ENCODE results near the gene FHIT.
A peak's percentile ranks its signal among the peaks of the same experiment; 100 is the strongest.

Gene FHIT

DNA sequence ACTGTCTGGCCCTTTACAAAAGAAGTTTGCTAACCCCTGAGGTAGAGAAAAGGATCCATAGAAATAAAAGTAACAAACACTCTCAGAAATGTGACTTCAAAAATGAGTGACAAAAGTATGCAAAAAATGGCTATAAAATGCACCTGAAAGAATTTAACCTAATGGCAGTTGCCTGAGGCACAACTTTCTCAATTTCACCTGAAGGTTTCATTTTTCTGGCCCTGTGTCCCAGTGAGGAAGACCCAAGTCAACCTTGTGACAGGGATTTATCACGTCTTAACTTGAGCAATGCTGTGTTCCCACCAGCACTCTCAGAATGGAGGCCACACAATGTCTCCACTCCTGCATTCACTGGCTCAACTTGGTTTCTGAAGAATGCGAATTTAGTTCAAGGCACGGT is 83.0 kb downstream of the FHIT start:
- no peak for DNase-seq

DNA sequence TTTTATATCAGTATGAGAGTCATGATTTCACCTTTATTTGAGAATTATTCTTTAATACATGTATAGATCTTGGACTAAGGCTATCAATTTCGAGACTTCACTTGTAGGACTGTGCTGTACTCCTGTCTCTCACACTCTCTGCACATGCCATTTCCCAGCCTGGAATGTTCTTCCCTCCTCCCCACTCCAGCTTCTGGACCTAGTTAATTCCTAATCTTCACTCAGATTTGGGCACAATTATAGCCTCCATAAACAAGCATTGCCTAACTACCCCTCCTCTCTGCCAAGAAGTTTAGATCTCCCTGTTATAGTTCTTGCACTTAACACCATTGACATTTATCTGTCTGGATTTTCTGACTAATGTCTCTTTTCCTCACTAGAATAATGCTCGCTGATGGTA is 88.3 kb downstream of the FHIT start:
- DNase-seq = no peak

DNA sequence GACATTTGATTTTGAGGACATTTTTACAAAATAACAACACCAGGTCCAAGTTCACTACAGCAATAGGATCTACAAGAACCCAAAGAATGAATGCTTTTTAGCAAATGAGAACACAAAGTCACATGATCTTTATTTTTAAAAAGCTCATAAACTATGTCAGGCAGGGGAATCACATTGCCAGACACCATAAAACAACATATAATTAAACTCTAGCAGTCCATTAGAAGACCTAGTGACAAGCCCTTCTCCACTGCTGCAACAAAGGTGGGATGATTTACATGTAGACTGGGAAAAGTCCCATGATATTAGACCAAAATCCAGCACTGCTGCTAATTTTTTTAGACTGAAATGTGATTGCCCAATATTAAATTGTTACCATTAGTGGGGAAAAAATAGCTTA is 92.6 kb downstream of the FHIT start:
- no peak for DNase-seq

DNA sequence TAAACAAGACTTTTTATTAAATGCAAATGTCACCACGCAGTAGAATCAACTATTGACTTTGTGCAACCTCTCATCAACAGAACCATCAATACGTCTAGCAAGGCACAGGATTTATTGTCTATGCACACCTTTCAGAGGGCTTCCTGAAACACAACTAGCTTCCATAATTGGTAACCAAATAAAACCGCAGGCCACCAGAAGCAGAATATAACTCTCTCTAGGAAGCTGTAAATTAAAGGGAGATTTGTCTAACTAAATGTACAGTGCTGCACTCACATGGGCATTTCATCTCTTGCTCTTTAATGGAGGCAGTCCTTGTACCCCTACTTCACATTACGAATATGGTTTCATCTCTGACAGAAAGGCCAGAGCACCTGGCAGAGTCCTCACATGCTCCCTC is 93.0 kb downstream of the FHIT start:
- DNase-seq = no peak

DNA sequence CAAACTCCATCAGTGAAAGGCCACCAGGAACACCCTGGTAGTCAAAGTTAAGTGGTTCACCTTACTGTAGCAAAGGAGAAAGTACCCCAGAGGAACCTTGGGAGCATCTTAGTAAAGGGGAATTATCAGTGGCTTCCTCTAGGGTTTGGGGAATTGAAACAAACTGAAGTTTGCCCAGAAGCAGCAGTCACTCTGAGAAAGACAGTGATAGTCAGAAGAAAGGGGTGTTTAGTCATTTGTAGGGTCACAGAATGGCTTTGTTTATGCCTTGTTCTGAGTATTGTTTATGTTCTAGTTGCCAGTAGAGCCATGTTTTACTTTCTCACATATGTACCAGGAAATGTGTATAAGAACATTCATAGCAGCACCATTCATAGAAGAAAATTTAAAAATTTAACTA is 93.8 kb downstream of the FHIT start:
- DNase-seq = peak; percentile 1

DNA sequence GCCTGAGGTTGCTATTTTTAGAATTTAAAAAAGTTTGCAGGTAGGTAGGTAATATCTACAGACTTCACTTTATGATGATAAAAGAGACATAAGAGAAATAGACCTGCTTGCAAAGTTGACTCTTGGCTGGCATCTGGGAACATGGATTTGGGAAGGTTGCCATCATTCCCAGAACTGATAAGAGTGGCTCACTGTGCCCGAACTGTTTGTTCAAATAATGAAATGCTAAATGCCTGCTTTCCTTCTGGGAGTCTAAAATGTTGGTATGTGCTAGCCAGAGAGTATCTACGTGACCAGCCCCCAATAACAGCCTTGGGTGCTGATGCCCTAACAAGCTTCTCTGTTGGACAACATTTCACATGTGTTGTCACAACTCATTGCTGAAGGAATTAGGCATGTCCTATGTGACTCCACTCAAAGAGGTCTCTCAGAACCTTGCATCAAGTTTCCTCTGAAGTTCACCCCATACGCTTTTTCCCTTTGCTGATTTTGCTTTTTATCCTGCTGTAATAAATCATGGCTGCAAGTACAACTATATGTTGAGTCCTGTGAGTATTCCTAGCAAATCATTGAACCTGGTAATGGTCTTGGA is 95.5 kb downstream of the FHIT start:
- DNase-seq = no peak

DNA sequence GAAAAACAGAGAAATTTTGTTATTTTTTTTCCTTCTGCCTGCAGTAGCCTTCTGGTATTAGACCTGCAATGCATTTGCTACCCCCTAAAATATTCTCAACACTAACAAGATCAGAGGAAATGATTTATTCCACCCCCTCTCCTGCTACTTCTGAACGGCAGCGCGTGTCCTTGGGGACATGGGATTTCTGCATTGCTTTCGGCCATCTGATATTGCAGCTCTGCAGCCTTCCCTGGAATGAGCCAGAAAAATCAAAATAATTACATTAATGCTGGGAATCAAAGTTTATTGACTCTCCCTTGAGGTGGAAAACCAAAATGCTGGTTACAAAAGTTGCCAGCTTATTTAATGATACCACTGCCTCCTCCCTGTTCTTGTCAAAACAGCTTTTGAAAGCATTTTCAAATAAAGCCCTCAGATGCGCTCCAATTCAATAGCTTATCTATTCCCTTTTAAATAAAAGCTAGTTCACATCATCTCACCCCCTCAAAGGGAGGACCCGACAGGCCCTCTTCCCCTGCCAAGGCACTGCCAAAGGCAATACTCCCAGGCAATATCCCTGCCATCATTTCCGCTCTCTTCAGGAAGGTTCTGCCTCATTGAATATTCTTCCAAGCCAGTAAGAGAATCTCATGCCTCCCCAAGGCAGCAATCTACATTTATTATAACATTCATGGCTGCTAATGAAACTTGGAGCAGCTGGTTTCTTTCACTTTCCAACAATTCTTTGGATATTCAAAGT is 96.6 kb downstream of the FHIT start:
- DNase-seq = no peak

DNA sequence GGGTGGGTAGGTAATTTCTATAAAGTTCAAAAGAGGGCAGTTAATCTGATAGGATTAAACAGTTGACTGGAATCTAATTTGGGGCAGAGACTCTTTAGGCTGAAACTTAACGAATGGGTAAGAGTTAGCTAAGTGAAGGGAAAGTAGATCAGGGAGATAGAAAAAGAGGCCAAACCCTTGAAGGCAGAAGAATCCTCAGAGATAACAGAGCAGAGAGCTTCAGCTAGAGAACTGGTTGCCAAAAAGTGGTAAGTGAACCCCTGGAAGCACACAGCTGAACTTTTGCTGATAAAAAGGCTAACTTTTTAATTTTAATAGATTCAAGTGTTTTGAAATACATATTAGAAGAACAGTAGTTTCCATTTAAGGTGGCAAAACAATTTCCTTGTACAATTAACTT is 99.2 kb downstream of the FHIT start:
- no peak for DNase-seq

DNA sequence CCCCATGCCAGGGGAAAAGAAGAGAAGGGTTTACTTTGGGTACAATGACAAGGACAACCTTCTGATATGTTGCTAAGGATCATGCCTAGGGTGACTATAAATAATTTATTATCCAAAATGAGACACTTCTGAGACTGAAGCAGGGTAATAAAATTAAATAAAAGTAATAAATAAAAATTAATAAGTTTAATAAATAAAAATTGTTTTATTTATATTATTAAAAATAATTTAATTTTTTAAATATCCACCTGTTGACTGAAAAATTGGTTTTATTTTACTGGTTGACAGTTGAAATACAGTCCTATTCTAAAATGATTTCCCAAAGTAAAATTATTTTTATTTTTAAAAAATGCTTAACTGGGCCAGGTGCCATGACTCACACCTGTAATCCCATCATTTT is 102.0 kb downstream of the FHIT start:
- DNase-seq = no peak

DNA sequence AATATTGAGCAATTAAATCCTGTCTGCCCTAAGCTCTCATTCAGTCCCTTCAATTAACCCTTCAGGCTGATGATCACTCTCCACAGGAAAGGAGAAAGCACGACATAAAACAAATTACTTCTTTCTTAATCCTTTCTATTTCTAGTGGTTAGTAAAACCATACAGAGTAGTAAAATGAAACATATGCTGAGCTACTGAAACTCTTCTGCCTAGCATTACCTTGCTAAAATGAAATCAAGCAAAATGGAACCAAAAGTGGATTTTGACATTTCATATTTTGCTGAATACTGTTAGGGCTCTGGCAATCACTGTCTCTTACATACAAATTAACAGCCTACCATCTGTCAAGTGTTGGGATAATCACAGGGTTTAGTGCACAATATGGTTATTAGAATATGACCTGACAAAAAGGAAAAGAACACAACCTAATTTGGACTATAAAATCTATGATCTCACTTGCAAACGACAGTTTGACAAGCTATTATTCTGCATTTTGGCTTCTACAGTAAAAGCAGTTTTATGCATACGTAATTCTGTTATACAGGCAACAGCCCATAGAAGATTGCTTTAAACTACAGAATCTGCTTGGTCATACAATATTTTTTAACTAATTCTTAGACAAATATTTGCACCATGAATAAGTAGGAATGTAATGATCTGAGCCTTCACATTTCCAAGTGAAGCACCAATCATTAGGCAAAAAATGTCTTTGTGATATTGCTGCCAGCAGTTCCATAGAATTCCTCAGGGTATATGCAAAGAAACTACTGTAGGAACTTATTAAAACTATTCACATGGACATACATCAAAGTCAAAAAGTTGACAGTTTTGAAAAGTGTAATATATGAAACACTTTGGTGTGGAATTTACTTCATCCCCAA is 105.0 kb downstream of the FHIT start:
- DNase-seq = no peak

DNA sequence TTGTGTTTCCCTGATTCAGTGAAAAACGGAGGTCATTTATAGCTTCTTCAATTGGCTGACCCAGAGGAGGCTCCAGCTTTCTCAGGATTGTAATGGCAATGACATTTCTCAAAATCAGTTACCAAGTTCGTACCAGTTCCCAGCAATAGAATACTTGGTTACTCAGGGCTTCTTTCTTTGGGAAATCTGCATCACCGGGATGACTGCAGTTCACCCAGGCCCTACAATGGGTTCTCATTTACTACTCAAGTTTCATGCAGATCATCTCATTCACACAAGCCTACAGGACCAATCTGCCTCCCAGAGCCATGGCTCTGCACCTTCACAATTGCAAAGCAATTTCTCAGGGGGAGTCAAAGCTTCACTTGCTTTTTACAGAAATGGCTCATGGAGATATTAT is 109.6 kb downstream of the FHIT start:
- no peak for DNase-seq

DNA sequence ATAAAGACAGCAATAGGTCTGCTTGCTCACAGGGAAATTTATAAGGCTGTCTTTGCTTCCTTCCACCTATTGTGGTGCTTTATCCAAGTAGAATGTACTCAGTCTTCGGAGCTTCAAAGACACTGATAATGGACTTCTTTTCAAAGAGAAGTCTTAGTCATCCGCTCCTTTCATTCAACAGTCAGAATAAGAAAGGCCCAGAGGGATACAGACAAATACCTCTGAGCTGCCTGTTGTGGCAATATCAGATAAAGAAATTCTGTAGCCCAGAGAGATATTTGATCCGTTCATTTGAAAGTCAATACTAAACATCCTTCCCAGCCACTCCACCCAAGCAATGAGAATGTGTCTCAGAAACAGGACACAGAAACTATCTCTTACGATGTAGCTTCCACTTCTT is 110.0 kb downstream of the FHIT start:
- no peak for DNase-seq

DNA sequence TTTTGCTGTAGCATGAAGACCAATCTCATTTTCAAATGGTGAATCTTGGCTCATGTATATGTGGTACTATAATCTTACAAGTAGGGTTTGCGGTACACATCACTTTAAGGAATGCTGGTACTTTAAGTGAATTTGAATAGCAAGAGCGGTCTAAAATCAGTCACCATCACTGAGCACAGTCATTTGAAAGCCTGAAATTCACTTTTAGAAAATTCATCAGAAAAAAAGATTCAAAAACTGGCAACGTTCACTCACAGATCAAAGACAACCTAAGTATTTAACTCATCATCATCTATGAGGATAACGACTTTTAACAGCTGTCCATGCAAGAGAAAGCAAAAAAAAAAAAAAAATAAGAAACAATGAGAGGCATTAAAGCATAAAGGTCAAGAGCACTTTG is 111.6 kb downstream of the FHIT start:
- no peak for DNase-seq

DNA sequence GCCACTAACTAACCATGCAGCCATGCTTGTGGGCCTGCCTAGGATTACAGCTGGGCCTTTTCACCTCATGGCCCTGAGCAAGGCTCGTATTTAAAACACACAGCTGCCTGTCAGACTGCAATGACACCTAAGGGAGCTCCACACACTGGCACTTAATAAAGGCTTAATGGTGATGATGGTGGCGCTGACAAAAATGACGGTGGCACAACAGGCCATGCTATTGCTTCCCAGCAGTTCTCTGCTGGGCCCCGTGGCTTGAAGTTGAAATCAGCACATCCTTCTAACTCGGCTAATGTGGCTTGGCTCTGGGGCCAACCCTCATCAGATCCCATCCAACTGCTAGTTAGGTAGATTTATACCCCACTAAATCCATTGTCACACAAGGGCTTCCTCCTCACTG is 112.9 kb downstream of the FHIT start:
- no peak for DNase-seq

DNA sequence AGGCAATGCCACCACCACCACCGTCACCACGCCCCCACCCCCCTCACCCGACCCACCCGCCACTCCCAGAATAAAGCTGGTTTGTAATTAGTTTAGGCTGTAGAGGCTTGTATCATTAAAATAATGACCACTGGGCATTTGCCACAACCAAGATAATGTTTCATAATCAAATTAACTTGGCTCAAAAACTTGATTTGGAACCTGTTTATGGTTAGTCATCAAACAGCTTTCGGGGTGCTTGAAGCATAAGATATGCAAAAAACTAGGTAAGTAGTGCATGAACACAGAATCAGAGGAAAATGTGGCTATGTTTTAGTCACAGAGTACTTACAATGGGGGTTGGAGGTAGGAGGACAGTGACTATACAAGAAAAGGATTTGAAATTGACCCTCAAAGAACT is 115.1 kb downstream of the FHIT start:
- DNase-seq = no peak

DNA sequence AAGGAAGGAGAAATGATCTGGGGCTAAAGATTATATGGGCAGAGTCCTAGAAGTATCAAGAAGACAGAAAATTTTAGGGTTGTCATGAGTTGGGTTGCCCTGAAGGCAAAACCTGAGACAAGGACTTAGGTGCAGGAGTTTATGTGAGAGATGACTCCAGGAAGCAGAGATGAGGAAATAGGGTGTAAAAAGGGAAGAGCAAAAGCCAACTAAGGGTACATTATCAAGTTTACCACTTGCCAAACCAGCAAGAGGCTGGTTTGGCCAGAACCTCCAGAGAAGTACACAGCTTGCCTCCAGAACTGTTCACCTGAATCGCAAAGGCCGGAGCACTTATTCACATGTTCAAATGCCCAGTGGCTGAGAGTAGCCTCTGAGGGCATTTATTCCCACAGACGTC is 116.7 kb downstream of the FHIT start:
- no peak for DNase-seq

DNA sequence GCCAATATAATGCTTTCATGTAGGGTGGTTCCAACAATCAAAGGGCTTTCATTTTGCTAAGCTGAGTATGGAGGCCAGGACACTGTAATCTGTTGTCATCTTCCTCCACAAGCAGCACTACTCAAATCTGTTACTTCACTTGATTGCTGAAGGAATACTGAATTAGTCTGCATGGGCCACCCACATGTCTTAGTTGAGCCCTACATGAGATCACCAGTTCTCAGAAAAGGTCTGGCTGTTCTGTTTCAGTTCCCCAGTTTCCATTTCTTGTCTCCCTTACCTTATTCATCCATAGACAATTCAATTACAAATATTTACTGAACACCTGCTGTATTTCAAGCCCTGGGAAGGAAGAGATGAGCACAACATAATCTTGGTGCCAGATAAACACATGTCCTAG is 119.2 kb downstream of the FHIT start:
- DNase-seq = no peak

DNA sequence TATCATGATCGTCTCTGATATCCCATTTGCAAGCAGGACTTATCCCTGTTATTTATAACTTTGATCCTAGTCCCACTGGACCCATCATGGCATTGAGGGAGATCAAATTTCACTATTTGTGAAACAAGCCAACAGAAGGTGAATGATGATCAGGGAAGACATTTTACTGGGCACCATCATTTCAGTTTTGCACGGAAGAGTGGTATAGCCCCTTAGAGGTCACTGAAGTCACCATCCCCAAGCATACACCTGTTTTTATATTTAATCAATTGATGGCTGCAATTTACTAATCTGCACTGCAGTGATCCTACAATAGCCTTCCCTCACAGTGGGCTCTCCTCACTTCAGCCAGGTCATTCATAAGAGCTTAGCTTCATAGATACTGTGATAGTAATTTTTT is 132.4 kb downstream of the FHIT start:
- no peak for DNase-seq

DNA sequence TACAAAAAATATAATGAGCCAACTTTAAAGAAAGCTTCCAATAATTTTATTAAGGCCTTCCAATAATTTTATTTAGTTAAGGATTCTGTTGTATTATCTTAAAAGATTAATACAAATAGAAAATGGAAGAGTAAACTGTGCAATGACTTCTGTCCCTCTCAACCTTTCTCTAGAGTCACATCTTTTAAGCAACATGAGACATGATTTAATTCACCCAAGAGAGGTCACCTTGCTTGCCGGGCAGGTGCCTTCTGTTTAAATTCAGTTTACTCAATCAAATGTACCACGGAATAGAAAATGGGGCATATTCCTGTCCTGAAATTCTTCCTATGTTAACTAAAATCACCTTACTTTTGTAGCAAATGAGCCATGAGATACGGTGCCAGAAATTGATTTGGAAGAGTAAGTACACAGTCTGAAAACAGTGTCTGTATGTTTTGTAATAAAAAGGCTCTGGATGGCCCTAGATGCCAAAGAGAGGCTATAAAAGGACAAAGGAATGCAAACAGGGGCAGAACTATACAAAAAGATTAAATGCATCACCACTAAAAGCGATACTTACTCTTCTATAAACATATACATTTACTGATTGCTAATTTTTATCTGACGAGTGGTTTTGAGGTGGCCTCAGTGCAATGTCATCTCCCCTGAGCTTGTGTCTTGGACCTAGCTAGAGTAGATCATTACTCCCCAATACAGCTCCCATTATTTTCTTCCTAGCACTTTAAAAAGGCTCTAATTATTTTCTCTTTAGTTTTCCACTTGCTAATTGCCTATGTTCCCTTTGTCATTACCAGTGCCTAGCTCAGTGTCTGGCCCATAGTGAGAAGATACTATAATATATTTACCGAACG is 134.0 kb downstream of the FHIT start:
- DNase-seq = no peak

DNA sequence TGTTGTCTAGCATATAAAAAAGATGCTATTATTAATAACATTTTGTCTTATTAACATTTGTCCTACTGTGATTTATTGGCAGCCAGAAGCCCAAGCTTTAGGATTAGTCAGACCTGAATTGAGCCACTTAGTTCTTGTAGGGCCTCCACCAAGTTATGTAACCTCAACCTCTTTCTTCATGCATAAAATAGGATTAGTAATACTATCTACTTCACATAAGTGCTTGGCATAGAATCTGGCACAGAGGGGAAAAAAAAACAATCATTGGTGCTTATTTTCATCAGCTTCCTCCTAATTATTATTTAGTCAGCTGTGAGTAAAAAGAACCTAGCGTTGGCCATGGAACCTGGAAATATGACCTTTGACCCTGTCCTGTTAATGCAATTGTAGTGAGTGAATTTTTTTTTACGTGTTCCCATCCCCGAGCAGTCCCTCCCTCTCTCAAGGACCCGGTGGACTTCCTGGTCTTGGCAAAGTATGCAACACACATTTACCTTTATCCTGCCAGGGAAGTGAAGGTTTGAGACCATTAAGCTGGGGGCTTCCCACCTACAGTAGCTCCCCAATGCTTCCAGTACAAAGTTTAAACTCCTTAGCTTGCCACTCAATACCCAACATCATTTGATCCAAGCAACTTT is 136.8 kb downstream of the FHIT start:
- no peak for DNase-seq

DNA sequence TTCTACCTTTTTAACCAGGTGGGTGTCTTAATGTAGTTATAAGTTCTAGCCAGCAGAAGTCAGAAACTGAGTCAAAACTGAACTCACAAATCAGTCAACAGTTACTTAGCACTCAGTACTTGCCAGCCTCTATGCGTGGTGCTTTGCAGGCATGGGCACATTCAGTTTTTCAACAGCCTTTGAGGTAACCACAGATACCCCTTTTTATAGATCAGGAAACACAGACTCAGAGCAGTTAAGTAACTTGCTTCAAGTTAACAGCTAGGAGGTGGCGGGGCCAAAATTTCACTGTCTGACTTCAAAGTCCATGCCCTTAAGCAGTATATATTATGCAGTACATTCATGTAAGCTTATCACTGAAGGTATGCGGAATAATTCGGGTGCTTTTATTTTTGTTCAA is 139.4 kb downstream of the FHIT start:
- DNase-seq = peak; percentile 76

DNA sequence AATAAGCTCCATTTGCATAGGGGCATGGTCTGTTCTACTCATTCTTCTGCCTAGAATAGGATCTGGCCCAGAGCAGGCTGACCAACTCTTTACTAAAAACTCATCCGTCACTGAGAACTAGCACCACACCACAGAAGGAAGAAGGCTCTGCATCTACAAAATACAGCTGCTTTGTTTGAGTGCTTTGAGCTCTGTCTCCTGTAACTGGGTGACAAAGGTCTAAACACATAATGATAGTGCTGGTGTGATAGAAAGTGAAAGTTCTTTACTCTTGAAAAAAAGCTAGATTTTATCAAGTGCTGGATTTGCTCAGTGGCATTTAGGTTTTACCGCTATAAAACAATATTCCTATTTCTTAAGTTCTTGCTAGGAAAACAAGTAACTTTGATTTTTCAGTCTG is 140.7 kb downstream of the FHIT start:
- peak; percentile 57 for DNase-seq
